GM21526 (cell line): ENCODE measurements around the gene KIF18B.
"Not testable (repeated sequence)": the region's sequence is repeated elsewhere in the genome, so short reads cannot be mapped to it uniquely, and the experiment has no call there.

Source experiments
- ATAC-seq: cut with Tn5 transposase; IDR thresholded peaks from one replicate; pipeline ENCODE4 v1.9.1; 2021; ENCODE audit warnings: moderate library complexity; ENCODE audit not compliant: unreplicated experiment, low FRiP score

KIF18B gene

DNA sequence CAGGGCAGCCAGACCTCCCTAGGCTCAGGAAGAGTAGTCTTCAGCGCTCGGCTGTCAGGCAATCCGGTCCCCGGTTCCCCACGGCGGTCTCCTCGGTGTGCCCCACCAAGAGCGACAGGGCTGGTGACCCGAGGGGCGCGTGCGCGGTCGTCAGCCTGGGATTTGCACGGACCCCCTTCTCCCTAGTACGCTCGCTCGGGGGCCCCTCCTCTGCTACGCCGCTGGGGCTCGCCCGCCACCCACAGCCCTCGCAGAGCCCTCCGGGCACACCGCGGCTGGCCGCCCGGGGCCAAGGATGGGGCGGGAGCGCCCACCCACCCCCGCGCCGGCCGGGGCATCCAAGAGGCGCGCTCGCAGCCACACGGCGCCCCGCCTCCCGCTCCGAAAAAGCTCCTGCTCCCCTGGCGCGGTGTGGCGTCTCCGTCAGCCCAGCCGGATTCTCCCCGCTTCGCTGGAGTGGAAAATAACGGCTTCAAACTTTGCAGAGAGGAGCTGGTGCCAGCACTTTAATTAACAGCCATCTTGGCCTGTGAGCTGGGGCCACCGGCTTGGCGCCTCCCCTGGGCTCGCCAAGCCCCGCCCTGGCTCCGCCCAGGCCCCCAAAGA is 22.7 kb upstream of the KIF18B start:
- ATAC-seq = no peak

DNA sequence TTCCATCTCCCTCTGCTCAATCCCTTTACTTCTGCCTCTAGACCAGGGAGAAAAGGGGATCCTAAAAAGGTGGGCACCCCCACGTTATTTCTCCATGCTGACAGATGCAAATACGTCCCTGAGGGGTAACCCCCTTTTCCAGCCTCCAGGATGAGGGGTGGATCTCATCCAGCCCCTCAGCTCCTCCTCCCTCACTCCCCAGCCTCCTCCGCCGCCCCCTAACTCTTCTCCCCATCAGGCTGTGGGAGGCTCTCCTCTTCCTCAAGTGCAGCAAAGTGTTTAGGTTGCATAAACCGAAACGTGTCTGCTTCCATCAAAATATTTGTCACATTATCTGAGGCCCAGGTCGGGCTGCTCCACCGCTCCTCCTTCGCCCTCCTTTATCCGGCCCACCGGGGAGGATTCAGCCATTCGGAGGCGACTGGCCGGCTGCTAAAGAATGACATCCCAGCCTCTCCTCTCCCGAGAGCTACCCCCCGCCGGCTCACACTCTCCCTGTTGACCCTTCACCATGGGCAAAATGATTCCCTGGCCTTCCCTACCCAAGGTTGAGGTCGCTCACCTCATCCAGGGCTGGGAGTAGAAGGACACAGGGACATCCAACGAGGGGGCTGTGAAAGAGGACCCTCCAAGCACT is 21.7 kb upstream of the KIF18B start:
- ATAC-seq = no peak

DNA sequence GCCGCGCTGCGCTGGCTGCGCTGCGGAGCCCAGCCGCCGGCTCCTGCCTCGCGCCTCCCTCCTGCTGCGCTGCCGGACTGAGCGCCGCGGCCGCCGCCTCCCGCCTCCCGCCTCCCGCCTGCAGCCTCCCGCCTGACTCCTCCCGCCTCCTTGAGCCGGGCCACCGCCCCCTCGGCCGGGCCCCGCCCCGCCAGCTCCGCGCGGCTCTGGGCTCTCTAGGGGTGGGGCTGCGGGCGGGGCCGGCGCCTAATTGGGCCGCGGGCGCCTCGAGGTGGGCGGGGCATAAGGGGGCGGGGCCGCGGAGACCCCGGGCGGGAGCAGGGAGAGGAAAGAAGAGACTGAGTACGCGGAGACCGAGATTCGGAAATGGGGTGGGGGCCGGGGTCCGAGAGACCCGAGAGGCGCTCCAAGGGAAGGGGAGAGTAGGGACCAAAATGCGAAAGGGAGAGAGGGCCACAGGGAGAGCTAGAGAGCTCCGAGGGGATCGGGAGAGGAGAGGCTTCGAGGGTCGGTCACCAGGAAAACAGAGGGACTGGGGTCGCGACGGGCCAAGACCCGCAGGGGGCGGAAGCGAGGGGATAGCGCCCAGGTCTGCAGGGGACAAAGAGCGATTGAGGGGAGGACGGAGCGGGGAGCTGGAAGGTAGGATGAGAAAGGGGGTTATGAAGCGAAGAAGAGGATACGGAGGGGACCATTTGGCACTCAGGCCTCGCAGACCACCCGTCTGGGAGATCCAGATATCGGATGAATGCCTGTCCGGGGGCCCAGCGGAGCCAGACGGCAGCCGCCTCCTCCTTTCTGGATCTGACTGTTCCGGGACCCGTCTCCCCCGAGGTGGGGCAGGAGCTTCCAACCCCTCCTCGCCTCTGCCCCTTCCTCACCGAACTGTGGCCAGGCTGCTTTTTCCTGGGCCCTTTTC is 20.9 kb upstream of the KIF18B start, which contains the start of gene C1QL1:
C1QL1 (minus strand) TSS at position 79 of the 919 bp plus-strand sequence. CDS start 255 bp downstream, outside the sequence.
- ATAC-seq = peak; percentile 74

GRCh38 chr17:44967907-44968224 is 20.3 kb upstream of the KIF18B start:
- ATAC-seq = no peak

DNA sequence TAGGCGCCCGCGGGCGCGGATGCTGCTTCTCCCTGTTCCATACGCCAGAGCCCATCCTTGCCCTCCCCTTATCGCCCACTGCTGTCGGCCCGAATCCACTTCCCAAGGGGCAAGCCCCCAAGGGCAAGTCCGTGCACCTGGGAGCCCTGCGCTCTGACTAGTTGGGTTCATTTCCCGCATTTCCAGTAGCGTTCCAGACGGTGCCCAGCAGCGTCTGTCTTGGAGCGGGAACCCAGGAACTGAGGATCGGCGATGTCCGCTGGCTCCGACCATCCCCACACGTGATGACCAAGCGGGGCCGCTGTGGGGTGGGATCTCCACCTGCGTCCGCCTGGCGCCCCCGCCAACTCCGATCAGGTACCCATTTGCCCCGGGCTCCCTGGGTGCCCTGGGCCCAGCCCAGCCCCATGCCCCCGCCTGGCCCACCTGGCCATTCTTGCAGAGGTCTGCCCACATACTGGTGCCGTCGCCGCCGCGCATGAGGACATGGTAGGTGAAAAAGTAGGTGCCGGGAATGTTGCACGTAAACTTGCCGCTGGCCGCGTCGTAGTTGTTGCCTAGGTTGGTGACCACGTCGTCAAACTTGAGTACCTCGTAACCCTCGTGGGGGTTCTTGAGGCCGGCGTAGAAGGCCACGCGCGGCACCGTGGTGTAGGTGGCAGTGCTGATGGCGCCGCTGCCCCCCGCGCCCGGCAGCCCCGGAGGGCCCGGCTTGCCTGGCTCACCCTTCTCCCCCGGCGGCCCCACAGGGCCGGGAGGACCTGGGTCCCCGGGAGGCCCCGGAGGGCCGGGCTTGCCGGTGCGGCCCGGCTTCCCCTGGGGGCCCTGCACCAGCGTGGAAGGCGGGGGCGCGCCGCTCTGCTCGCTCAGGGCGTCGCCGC is 19.7 kb upstream of the KIF18B start:
- no peak for ATAC-seq

DNA sequence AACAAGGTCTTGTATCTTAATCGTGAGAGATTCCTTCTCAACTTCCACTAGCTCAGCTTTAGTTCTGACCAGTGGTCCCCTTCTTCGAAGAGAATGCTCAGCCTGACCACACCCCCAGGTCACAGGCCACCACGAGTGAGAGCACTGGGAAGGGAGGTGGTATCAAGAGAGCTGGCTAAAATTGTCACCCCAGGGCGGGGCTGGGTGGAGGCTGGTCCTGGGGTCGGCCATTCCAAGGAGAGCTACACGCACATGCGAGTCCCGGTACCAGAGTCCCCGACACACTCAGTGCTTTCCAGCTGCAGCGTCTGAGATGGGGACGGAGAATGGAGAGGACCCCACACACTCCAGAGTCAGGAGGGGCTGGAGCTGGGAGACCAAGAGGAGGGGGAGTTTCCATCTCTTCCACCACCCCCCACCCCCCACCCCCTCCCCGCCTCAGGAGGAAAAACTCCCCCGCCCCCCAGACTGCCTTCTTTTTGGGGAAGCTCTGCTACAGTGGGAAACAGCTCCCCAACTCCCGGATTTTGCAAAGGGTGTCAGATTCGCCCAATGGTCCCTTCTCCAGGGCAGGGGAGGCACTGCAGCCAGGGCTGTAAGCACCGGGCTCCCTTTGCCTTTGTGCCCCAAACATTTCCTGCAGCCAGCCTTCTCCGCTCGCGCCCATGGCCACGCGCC is 18.9 kb upstream of the KIF18B start:
- no peak for ATAC-seq

DNA sequence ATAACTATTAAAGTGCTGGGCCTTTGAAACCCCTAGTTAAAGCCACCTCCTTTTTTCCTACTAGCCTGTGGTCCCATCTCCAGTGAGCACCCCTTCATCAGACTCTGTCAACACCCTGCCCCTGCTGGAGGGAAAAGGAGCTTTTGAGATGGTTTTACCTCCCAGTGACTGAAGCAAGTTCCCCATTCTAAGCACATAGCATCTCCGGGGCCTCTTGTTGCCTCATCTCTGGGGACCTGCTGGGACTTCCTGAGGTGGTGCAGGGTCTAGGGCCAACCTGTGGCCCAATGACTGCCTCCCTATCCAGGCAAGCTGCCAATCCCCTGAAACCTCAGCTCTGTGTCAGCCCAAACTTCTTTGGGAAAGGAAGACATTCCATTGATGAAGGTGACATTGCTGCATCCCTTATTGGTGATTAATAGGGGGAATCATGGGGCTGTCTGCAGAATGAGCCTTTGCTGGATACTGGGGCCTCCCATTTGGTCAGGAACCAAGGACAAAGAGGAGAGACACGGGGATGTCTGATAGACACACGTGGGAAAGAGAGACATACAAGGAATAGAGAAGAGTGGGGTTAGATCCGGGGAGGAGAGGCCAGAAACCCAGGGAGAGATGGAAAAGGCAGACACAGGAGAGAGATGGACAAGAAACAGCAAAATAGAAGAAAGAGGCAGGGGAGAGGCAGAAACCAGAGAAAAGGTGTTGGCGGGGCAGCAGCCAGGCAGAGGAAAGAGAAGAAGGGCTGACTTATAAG is 18.1 kb upstream of the KIF18B start:
- no peak for ATAC-seq

DNA sequence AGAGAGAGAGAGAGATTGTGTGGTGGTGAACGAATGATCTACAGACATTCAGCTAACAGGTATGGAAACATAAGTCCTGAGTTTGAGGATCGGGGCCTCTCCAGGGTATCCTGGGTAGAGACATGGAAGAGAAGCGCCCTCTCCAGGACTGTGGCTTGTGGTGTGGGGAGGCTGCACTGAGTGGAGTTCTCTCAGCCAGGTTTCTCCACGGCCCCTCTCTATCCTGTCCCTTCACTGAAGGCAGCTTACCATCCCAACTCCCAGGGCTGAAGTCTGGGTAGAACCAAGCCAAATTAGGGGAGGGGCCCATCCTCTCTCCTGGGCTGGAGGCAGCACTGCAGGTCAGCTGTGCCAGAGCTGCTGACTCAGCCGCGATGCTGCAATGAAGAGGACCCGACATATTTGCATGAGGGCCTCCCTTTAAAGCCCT is 14.4 kb upstream of the KIF18B start:
- no peak for ATAC-seq

- no peak for ATAC-seq
Observed at GRCh38 chr17:44960691-44961090, 13.1 kb upstream of the KIF18B start.

DNA sequence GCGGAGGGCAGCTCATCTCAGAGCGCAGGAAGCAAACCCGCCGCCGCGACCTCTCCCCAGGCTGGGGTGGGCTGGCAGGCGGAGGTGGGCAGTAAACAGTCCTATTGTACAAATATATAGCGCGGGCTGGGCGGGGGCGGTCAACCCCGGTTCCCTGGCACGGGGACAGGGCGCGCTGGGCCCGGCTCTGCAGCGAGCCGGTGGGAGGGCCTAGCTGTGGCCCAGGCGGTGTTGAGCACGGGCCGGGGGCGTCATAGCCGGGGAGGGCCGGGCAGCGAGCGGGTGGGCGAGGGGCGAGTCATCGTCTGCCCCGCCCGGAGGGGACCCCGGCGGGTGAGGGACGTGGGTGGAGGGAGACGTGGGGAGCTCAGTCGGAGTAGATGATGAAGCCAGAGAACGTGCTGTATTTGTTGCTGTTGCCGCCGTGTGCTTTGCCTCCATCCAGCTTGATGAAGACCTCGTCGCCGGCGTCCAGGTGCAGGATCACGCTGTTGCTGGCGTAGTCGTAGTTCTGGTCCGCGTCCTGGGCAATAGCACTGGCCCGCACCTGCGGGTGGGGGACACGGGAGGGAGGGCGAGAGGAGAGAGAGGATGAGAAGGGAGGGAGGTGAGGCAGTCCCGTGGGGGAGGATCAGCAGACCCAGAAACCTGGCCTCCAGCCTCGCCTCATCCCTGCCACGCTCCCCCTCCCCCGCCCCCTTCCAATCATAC is 12.4 kb upstream of the KIF18B start:
- no peak for ATAC-seq

GRCh38 chr17:44956998-44957981 is 9.7 kb upstream of the KIF18B start:
- no peak for ATAC-seq

- no peak for ATAC-seq
Observed at GRCh38 chr17:44955674-44956425, 8.3 kb upstream of the KIF18B start.

- no peak for ATAC-seq
Observed at GRCh38 chr17:44952946-44953475, 5.4 kb upstream of the KIF18B start.

DNA sequence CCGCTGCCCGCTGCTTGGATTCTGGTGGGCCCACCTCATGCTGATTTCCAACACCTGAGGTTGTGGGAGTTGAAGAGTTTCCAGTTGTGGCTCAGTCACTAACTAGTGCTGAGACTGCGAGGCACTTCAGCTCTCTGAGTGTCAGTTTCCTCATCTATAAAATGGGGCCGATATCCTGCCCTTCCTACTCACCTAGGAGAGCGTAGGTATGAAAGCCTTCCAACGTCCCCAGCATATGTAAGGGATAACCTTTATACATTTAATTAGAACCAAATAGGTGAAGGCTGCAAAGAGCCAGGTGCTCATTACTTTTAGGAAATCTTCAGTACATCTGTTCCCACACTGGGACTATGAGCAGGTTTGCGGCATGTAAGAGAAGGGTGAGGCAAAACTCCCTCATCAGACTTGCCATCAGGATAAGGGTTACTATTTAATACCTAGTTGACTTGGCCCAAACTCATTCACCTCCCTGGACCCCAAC is 782 bp upstream of the KIF18B start:
- ATAC-seq = no peak

DNA sequence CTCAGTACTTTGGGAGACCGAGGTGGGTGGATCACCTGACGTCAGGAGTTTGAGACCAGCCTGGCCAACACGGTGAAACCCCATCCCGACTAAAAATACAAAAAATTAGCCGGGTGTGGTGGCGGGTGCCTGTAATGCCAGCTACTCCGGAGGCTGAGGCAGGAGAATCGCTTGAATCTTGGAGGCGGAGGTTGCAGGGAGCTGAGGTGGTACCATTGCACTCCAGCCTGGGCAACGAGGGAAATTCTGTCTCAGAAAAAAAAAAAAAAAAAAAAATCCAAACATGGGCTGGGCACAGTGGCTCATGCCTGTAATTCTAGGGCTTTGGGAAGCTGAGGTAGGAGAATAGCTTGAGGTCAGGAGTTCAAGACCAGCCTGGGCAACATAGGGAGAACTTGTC is 1.9 kb downstream of the KIF18B start:
- ATAC-seq = not testable (repeated sequence)

DNA sequence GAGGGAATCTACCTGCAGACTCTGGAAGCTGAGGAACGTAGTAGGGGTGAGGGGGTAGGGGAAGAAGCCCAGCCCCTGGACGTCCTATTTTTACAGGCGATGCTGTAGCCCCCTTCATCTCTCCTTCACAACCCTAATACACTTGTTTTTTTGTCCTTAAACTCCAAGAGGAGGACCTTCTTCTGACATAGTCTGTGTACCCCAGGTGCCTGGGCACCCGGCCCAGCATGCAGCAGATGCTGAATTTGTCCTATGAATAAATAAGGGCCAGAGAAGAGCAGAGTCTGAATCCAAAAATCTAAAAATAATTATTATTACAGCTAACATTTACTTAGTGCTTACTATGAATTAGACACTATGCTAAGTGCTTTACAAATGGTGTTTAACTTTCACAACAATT is 5.1 kb downstream of the KIF18B start:
- no peak for ATAC-seq
